ENCODE data around the gene RAPGEF4. TPM values are rescaled to one million over a fixed set of nuclear protein-coding genes. Genes with fewer than 3 reads are reported as not detected.
"Not testable (repeated sequence)": the region's sequence is repeated elsewhere in the genome, so short reads cannot be mapped to it uniquely, and the experiment has no call there.

RAPGEF4 gene
- total RNA-seq, 4 donors from 2014 or later, result 2.5 to 7.9 (median 4.6) TPM

DNA sequence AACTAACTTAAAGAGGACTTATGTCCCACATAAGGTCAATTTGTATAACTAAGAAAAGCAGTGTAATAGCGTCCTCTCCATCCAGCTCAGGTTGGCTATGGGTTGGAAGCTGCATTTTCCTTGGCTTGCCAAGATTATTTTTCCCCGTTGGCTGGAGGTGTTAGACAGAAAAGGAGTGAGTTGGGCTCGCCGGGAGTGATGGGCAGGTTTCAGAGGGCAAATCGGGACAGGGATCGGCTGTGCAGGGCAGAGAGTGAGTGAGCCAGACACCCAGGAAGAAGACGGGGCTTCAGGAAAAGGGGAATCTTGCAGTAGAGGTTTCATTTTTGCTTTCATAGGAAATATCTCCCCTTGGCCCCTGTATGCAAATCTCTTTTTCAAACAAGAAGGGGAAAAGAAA is 298.5 kb downstream of the RAPGEF4 start:
- no peak overlapping the region for H3K27ac ChIP-seq
- H3K36me3 ChIP-seq, result no peaks in the 10 kb centered on the region
- H3K4me1 ChIP-seq, result peaks cover 0 to 12% (median 0%) of the 10 kb centered on the region in 3 donors
- no peaks in the 10 kb centered on the region for H3K27me3 ChIP-seq
- 17 to 59% methylated on average over 2 to 3 of the region's 7 CpGs for WGBS, 2 donors (ENCODE audit: low coverage in 1 of 2)
- TF ChIP-seq EP300 (IDR thresholded peaks at IDR 0.05) (no peak), POLR2A (IDR thresholded peaks at IDR 0.05) (no peak), POLR2AphosphoS5 (IDR thresholded peaks at IDR 0.05) (no peak)
- TF ChIP-seq, protein P1, sequence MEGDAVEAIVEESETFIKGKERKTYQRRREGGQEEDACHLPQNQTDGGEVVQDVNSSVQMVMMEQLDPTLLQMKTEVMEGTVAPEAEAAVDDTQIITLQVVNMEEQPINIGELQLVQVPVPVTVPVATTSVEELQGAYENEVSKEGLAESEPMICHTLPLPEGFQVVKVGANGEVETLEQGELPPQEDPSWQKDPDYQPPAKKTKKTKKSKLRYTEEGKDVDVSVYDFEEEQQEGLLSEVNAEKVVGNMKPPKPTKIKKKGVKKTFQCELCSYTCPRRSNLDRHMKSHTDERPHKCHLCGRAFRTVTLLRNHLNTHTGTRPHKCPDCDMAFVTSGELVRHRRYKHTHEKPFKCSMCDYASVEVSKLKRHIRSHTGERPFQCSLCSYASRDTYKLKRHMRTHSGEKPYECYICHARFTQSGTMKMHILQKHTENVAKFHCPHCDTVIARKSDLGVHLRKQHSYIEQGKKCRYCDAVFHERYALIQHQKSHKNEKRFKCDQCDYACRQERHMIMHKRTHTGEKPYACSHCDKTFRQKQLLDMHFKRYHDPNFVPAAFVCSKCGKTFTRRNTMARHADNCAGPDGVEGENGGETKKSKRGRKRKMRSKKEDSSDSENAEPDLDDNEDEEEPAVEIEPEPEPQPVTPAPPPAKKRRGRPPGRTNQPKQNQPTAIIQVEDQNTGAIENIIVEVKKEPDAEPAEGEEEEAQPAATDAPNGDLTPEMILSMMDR (IDR thresholded peaks at IDR 0.05), result no peak
- no peaks in the 10 kb centered on the region for H3K9me3 ChIP-seq
- H3K4me3 ChIP-seq, result no peak overlapping the region
- ATAC-seq, result no peak

DNA sequence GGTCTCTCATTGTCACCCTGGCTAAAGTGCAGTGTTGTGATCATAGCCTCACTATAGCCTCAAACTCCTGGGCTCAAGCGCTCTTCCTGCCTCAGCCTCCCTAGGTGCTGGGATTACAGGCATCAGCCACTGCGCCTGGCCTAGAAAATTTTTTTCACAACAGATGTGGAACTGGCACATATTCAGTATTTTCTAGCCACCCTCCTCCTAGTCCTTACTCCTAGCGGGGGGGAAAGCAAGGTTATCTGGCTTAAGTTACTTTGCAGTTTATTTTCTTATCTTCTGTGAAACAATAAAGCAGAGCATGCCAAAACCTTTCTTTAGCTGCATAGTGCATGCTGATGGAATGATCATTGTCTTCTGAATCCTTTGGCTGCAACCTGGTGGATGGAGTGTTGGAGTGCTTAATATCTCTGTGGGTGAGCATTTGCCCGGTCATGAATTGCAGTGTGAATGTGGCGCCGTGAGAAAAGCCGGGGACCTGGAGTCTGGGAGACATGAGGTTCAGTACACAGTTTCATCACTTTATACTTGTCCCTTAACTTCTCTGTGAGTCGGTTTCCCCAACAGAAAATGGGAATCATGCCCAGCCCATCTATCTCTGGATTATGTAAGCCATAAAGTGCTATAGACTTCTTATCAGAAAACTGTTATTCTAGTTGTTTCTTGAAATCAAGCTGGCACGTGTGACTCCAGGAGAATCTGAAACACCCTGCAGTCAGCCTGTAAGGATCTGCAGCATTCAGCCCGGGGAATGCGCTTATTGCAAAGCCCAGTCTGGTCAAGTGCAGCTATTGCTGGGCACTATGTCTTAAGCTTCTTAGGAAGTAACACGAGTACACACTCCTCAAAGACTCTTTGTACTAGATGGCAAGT is 301.8 kb downstream of the RAPGEF4 start:
- Histone ChIP-seq H3K4me1 (peaks cover 0 to 11% (median 0%) of the 10 kb centered on the region in 3 donors), H3K9me3 (no peaks in the 10 kb centered on the region), H3K27me3 (no peaks in the 10 kb centered on the region), H3K36me3 (no peaks in the 10 kb centered on the region), H3K27ac (no peak overlapping the region), H3K4me3 (no peak overlapping the region)
- ATAC-seq, result no peak
- 54 to 61% methylated on average over 7 to 10 of the region's 12 CpGs for WGBS, 2 donors (ENCODE audit: low coverage in 1 of 2)
- TF ChIP-seq POLR2A (IDR thresholded peaks at IDR 0.05) (no peak), POLR2AphosphoS5 (IDR thresholded peaks at IDR 0.05) (no peak), EP300 (IDR thresholded peaks at IDR 0.05) (no peak)
- TF ChIP-seq, protein P1 (IDR thresholded peaks at IDR 0.05), result no peak

GRCh38 chr2:173038257-173038656 is 302.6 kb downstream of the RAPGEF4 start:
- H3K4me1 ChIP-seq, result peaks cover 0 to 11% (median 0%) of the 10 kb centered on the region in 3 donors
- H3K9me3 ChIP-seq, H3K4me3 ChIP-seq, H3K27me3 ChIP-seq, H3K36me3 ChIP-seq, H3K27ac ChIP-seq, ATAC-seq: not testable (repeated sequence)
- WGBS, 2 donors (ENCODE audit: low coverage in 1 of 2), result 78 to 86% methylated on average over 2 of the region's 2 CpGs

DNA sequence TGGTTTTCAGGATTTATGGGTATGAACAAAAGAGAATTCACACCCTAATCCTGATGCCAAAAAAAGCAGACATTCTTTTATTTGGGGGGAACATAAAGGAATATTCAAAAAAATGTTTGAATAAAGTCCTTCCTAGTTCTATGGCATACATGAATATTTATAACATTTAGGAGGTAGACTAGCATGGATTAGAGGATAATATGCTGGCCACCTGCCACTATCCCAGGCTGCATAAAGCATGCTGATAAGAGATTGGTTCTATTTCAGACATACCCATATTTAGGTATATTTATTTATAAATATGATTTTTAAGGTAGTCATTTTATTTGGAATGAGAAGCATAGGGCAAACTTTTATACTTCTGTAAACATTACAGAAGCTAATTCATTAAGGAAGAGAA is 305.1 kb downstream of the RAPGEF4 start:
- Histone ChIP-seq H3K27me3 (no peaks in the 10 kb centered on the region), H3K9me3 (no peaks in the 10 kb centered on the region), H3K4me3 (no peak overlapping the region), H3K36me3 (no peaks in the 10 kb centered on the region), H3K4me1 (peaks cover 0 to 31% (median 0%) of the 10 kb centered on the region in 3 donors), H3K27ac (no peak overlapping the region)
- TF ChIP-seq, protein P1 (IDR thresholded peaks at IDR 0.05), result no peak
- TF ChIP-seq EP300 (IDR thresholded peaks at IDR 0.05) (no peak), POLR2AphosphoS5 (IDR thresholded peaks at IDR 0.05) (no peak), POLR2A (IDR thresholded peaks at IDR 0.05) (no peak)
- ATAC-seq, result no peak

DNA sequence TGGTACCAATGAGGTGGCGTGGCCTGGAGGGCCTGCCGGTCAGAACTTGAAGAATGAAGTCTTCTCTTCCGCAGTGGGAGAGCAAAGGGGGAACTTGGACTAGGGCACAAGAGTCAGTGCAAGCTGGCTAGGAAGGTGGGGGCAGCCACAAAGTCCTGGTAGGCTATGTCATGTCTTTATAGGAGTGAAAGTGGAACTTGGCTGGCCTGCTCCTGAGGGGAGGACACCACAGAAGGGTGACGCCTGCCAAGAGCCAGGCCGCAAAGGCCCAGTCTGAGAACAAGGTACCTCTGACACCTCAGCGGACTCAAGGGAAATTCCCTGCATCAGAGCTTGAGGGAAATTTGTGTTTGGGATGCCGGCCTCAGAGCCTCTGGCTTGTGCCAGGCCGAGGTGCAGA is 307.8 kb downstream of the RAPGEF4 start:
- no peaks in the 10 kb centered on the region for H3K27me3 ChIP-seq
- 87% methylated on average over 2 of the region's 8 CpGs; no CpG with 5 or more reads in 1 of the 2 donors for WGBS, 2 donors (ENCODE audit: low coverage in 1 of 2)
- ATAC-seq, result no peak
- H3K36me3 ChIP-seq, result no peaks in the 10 kb centered on the region
- TF ChIP-seq, protein P1 (IDR thresholded peaks at IDR 0.05), result no peak
- TF ChIP-seq POLR2AphosphoS5 (IDR thresholded peaks at IDR 0.05) (no peak), POLR2A (IDR thresholded peaks at IDR 0.05) (no peak), EP300 (IDR thresholded peaks at IDR 0.05) (no peak)
- H3K4me3 ChIP-seq, result no peak overlapping the region
- H3K27ac ChIP-seq, result no peak overlapping the region
- peaks cover 0 to 23% (median 0%) of the 10 kb centered on the region in 3 donors for H3K4me1 ChIP-seq
- H3K9me3 ChIP-seq, result no peaks in the 10 kb centered on the region

Data from gastroesophageal sphincter (tissue), 4 donors.